Lung (tissue), 12 donors: ENCODE results near the gene VSIG8. TPM values are rescaled to one million over a fixed set of nuclear protein-coding genes. Genes with fewer than 3 reads are reported as not detected.

Source experiments
- ATAC-seq: fragments of 200-7000 bp; cut with Tn5 transposase; one replicate; pipeline ENCODE4 v1.9.1; 2020; ENCODE audit warnings: moderate number of reproducible peaks; ENCODE audit not compliant: insufficient read depth, low FRiP score
- DNase-seq, 3 donors: peaks; one replicate each; pipeline ENCODE4 v3.0.0-alpha.2; 2013 to 2017
- H3K27ac ChIP-seq, 2 donors: one replicate each; pipeline ENCODE4 v1.5.1; 2013; ENCODE audit warnings: mild to moderate bottlenecking in 2 of 2, moderate library complexity in 2 of 2, control low read depth in 1 of 2, inconsistent platforms in 1 of 2, low read depth in 1 of 2, low read length in 1 of 2
- H3K27me3 ChIP-seq, 3 donors: one replicate each; pipeline ENCODE4 v1.5.1; 2013; ENCODE audit warnings: low read length in 2 of 3; ENCODE audit not compliant: control insufficient read depth in 3 of 3, insufficient read depth in 3 of 3
- H3K36me3 ChIP-seq, 4 donors: one replicate each; pipeline ENCODE4 v1.5.1; 2013; ENCODE audit warnings: low read length in 4 of 4, mild to moderate bottlenecking in 1 of 4, moderate library complexity in 1 of 4; ENCODE audit not compliant: control insufficient read depth in 4 of 4, insufficient read depth in 4 of 4
- H3K4me1 ChIP-seq, 5 donors: one replicate each; pipeline ENCODE4 v1.5.1; 2013; ENCODE audit warnings: low read length in 5 of 5, mild to moderate bottlenecking in 2 of 5, moderate library complexity in 1 of 5; ENCODE audit not compliant: control insufficient read depth in 5 of 5, insufficient read depth in 5 of 5
- H3K4me3 ChIP-seq: one replicate; pipeline ENCODE4 v1.5.1; 2013; ENCODE audit warnings: mild to moderate bottlenecking, control low read depth, moderate library complexity
- H3K9ac ChIP-seq, 2 donors: one replicate each; pipeline ENCODE4 v1.5.1; 2013; ENCODE audit warnings: low read length in 2 of 2, control low read depth in 1 of 2; ENCODE audit not compliant: insufficient read depth in 1 of 2
- H3K9me3 ChIP-seq, 4 donors: one replicate each; pipeline ENCODE4 v1.5.1; 2013; ENCODE audit warnings: low read length in 3 of 4, mild to moderate bottlenecking in 1 of 4, moderate library complexity in 1 of 4; ENCODE audit not compliant: control insufficient read depth in 4 of 4, insufficient read depth in 3 of 4
- CTCF ChIP-seq: IDR thresholded peaks from 2 replicates; pipeline ENCODE4 v1.5.1; 2012; ENCODE audit warnings: mild to moderate bottlenecking; ENCODE audit errors: control extremely low read depth, extremely low read depth
- WGBS, 2 donors: extraction: QIAGEN DNeasy Blood & Tissue Kit; methylation state at CpG; one replicate each; pipeline ENCODE4 v1.1.7; 2013; 5-methylcytosine and 5-hydroxymethylcytosine counted together
- polyA plus RNA-seq, 2 donors: library from polyadenylated mRNA; stranded (reverse); fragments of 200-250 nt; gene quantifications; one replicate each; pipeline ENCODE4 v1.2.1, GENCODE V29; 2013
- total RNA-seq, 2 donors: library from RNA; depleted of rRNA in 1 of 2; stranded (reverse); fragments of >200 nt in 1 of 2; gene quantifications; one replicate each; pipeline ENCODE4 v1.2.1, GENCODE V29; 2014 to 2021
- donor health status: control.
- donor health status: control.
- donor health status: Bipolar disorder and iron deficiency.
- donor health status: healthy.
- donor health status: DM: yes; HTN: yes; CAD: no.

Gene VSIG8
- total and polyA plus RNA-seq, 4 donors, result 0.13 to 0.46 (median 0.22) TPM

GRCh38 chr1:159835862-159836525 is 26.5 kb downstream of the VSIG8 start:
- Histone ChIP-seq H3K9ac (no peak overlapping the region), H3K9me3 (no peaks in the 10 kb centered on the region), H3K27me3 (no peaks in the 10 kb centered on the region), H3K4me1 (peaks cover 0 to 11% (median 0%) of the 10 kb centered on the region in 5 donors), H3K27ac (no peak overlapping the region), H3K36me3 (peaks cover 0 to 6% (median 0%) of the 10 kb centered on the region in 4 donors), H3K4me3 (no peak overlapping the region)
- WGBS, 2 donors, result 70 to 75% methylated on average over 8 of the region's 8 CpGs
- ATAC-seq, result no peak
- no peak for TF ChIP-seq CTCF
- DNase-seq, result no peak

- WGBS, 2 donors, result 59 to 65% methylated on average over 3 of the region's 3 CpGs
- Histone ChIP-seq H3K4me1 (peaks cover 0 to 16% (median 0%) of the 10 kb centered on the region in 5 donors), H3K4me3 (no peak overlapping the region), H3K27me3 (no peaks in the 10 kb centered on the region), H3K36me3 (peaks cover 0 to 6% (median 0%) of the 10 kb centered on the region in 4 donors), H3K9me3 (no peaks in the 10 kb centered on the region), H3K27ac (no peak overlapping the region), H3K9ac (no peak overlapping the region)
- no peak for ATAC-seq
- no peak for TF ChIP-seq CTCF
- no peak for DNase-seq
Observed at GRCh38 chr1:159835356-159835755, 27.1 kb downstream of the VSIG8 start.

GRCh38 chr1:159832309-159832708 is 30.1 kb downstream of the VSIG8 start:
- 91 to 98% methylated on average over 2 of the region's 2 CpGs for WGBS, 2 donors

More at GRCh38 chr1:159832309-159832708, 30.1 kb downstream of the VSIG8 start:
- Histone ChIP-seq H3K9me3 (no peaks in the 10 kb centered on the region), H3K9ac (no peak overlapping the region), H3K4me1 (peaks cover 0 to 19% (median 0%) of the 10 kb centered on the region in 5 donors), H3K27me3 (no peaks in the 10 kb centered on the region), H3K27ac (no peak overlapping the region), H3K36me3 (peaks cover 0 to 6% (median 0%) of the 10 kb centered on the region in 4 donors), H3K4me3 (no peak overlapping the region)
- no peak for TF ChIP-seq CTCF
- ATAC-seq (no peak), DNase-seq (no peak)
